ENCODE data around the gene PLAAT4.
"Not testable (repeated sequence)": the region's sequence is repeated elsewhere in the genome, so short reads cannot be mapped to it uniquely, and the experiment has no call there.

PLAAT4 gene

GRCh38 chr11:63573881-63574855, 37.6 kb downstream of the PLAAT4 start:
- peak in 1 of 5 donors; percentile 71 for DNase-seq

- DNase-seq = no peak
Observed at GRCh38 chr11:63574856-63575602, 38.4 kb downstream of the PLAAT4 start.

- not testable (repeated sequence) for DNase-seq
Observed at GRCh38 chr11:63578882-63579281, 42.3 kb downstream of the PLAAT4 start.

GRCh38 chr11:63581224-63581623, 44.6 kb downstream of the PLAAT4 start:
- not testable (repeated sequence) for DNase-seq

GRCh38 chr11:63583357-63583677, 46.7 kb downstream of the PLAAT4 start:
- no peak for DNase-seq

GRCh38 chr11:63586451-63587166, 50.0 kb downstream of the PLAAT4 start:
- no peak for DNase-seq

GRCh38 chr11:63589000-63589399, 52.4 kb downstream of the PLAAT4 start:
- DNase-seq = no peak

- DNase-seq = no peak
Observed at GRCh38 chr11:63590024-63590788, 53.6 kb downstream of the PLAAT4 start.

GRCh38 chr11:63592975-63593395, 56.4 kb downstream of the PLAAT4 start:
- DNase-seq = no peak

GRCh38 chr11:63595296-63595695, 58.7 kb downstream of the PLAAT4 start:
- no peak for DNase-seq
